ENCODE data around the gene PISD. TPM values are rescaled to one million over a fixed set of nuclear protein-coding genes. Genes with fewer than 3 reads are reported as not detected.

The PISD gene
- total RNA-seq, 2 experiments from 2014 or later = 21.5 to 51.9 TPM

- no peak overlapping the region for H3K27ac ChIP-seq (ENCODE audit: low read depth, low read length, poor library complexity, severe bottlenecking)
- H3K79me2 ChIP-seq (ENCODE audit: insufficient read depth, low read depth, low read length) = peaks cover 24% of the 10 kb centered on the region; the same call in 1 of the 2 replicates
Observed at GRCh38 chr22:31625661-31626426, 36.2 kb downstream of the PISD start.

GRCh38 chr22:31625257-31625640 is 36.8 kb downstream of the PISD start:
- Histone ChIP-seq H3K36me3 (ENCODE audit: insufficient read depth, low read length) (peaks cover 41% of the 10 kb centered on the region), H3K79me2 (ENCODE audit: insufficient read depth, low read depth, low read length) (peaks cover 24% of the 10 kb centered on the region; the same call in 1 of the 2 replicates), H3K9me3 (ENCODE audit: low read length) (no peaks in the 10 kb centered on the region), H2AFZ (ENCODE audit: low read length) (no peak overlapping the region), H3K4me2 (ENCODE audit: low read length) (no peak overlapping the region), H3K9me2 (ENCODE audit: insufficient read depth, low read length) (no peaks in the 10 kb centered on the region), H3K4me1 (ENCODE audit: insufficient read depth, low read length, poor library complexity, severe bottlenecking) (peaks cover 40% of the 10 kb centered on the region), H3K27ac (ENCODE audit: low read depth, low read length, poor library complexity, severe bottlenecking) (no peak overlapping the region), H4K20me1 (ENCODE audit: insufficient read depth, low read length) (no peaks in the 10 kb centered on the region), H3K4me3 (ENCODE audit: low read depth, low read length, poor library complexity, severe bottlenecking) (no peak overlapping the region)
- ChIA-PET CTCF (ENCODE audit: unreplicated experiment) (no interaction called here), POLR2A (interaction anchor here (0.6 kb wide), 1 partner anchor 208 kb away, joined by 3 read pairs; no protein-coding TSS in a partner anchor)
- BruUV-seq (replicated peaks) = no TSS peak
- intact Hi-C loops (cut with micrococcal nuclease; ENCODE audit: unreplicated experiment) = no loop called here
- TF ChIP-seq EZH2phosphoT487 (IDR thresholded peaks at IDR 0.05; ENCODE audit: borderline replicate concordance, low read depth, low read length) (no peak), CTCF (conservative IDR thresholded peaks at IDR 0.05; ENCODE audit: low read length) (no peak)
- DNase-seq (ENCODE audit: low spot score) = no peak

More at GRCh38 chr22:31625661-31626426, 36.2 kb downstream of the PISD start:
- Histone ChIP-seq H3K9me2 (ENCODE audit: insufficient read depth, low read length) (no peaks in the 10 kb centered on the region), H2AFZ (ENCODE audit: low read length) (no peak overlapping the region), H3K4me3 (ENCODE audit: low read depth, low read length, poor library complexity, severe bottlenecking) (no peak overlapping the region), H3K4me1 (ENCODE audit: insufficient read depth, low read length, poor library complexity, severe bottlenecking) (peaks cover 42% of the 10 kb centered on the region), H3K4me2 (ENCODE audit: low read length) (no peak overlapping the region), H4K20me1 (ENCODE audit: insufficient read depth, low read length) (no peaks in the 10 kb centered on the region), H3K36me3 (ENCODE audit: insufficient read depth, low read length) (peaks cover 35% of the 10 kb centered on the region), H3K9me3 (ENCODE audit: low read length) (no peaks in the 10 kb centered on the region)
- TF ChIP-seq EZH2phosphoT487 (IDR thresholded peaks at IDR 0.05; ENCODE audit: borderline replicate concordance, low read depth, low read length) (no peak), CTCF (conservative IDR thresholded peaks at IDR 0.05; ENCODE audit: low read length) (no peak)
- BruUV-seq (replicated peaks) = no TSS peak
- DNase-seq (ENCODE audit: low spot score) = no peak
- POLR2A ChIA-PET = interaction anchor here (0.5 kb wide), 1 partner anchor 80 kb away, joined by 3 read pairs; no protein-coding TSS in a partner anchor
- CTCF ChIA-PET (ENCODE audit: unreplicated experiment) = no interaction called here
- intact Hi-C loops (cut with micrococcal nuclease; ENCODE audit: unreplicated experiment) = no loop called here
